ENCODE data around the gene TTYH2.
"Not testable (repeated sequence)": the region's sequence is repeated elsewhere in the genome, so short reads cannot be mapped to it uniquely, and the experiment has no call there.

The TTYH2 gene

GRCh38 chr17:74237321-74237720 lies 23.9 kb downstream of the TTYH2 start:
- no peak for DNase-seq

- DNase-seq, result no peak
Measured at GRCh38 chr17:74239172-74239571, 25.8 kb downstream of the TTYH2 start.

GRCh38 chr17:74240618-74241205 lies 27.3 kb downstream of the TTYH2 start:
- peak; percentile 88 for DNase-seq

- no peak for DNase-seq
Measured at GRCh38 chr17:74241431-74241830, 28.1 kb downstream of the TTYH2 start.

- no peak for DNase-seq
Measured at GRCh38 chr17:74241847-74242246, 28.5 kb downstream of the TTYH2 start.

- no peak for DNase-seq
Measured at GRCh38 chr17:74243013-74243755, 29.8 kb downstream of the TTYH2 start.

- no peak for DNase-seq
Measured at GRCh38 chr17:74244128-74244527, 30.8 kb downstream of the TTYH2 start.

- DNase-seq, result no peak
Measured at GRCh38 chr17:74244548-74244947, 31.2 kb downstream of the TTYH2 start.

GRCh38 chr17:74245145-74245831 lies 31.9 kb downstream of the TTYH2 start:
- peak; percentile 66 for DNase-seq

- DNase-seq, result no peak
Measured at GRCh38 chr17:74245871-74246270, 32.5 kb downstream of the TTYH2 start.

GRCh38 chr17:74249590-74250270 lies 36.4 kb downstream of the TTYH2 start:
- peak; percentile 83 for DNase-seq

- DNase-seq, result peak; percentile 78
Measured at GRCh38 chr17:74250324-74250995, 37.1 kb downstream of the TTYH2 start.

- DNase-seq, result no peak
Measured at GRCh38 chr17:74251051-74251450, 37.7 kb downstream of the TTYH2 start.

- no peak for DNase-seq
Measured at GRCh38 chr17:74251569-74251968, 38.2 kb downstream of the TTYH2 start.

- no peak for DNase-seq
Measured at GRCh38 chr17:74252211-74252610, 38.8 kb downstream of the TTYH2 start.

- no peak for DNase-seq
Measured at GRCh38 chr17:74253036-74253435, 39.7 kb downstream of the TTYH2 start.

GRCh38 chr17:74257311-74257710 lies 43.9 kb downstream of the TTYH2 start:
- DNase-seq, result no peak

GRCh38 chr17:74259667-74260524 lies 46.5 kb downstream of the TTYH2 start:
- DNase-seq, result no peak

GRCh38 chr17:74260525-74260850 lies 47.1 kb downstream of the TTYH2 start:
- DNase-seq, result no peak

- no peak for DNase-seq
Measured at GRCh38 chr17:74262601-74263000, 49.2 kb downstream of the TTYH2 start.

GRCh38 chr17:74267054-74267453 lies 53.7 kb downstream of the TTYH2 start:
- not testable (repeated sequence) for DNase-seq

- DNase-seq, result no peak
Measured at GRCh38 chr17:74267579-74267978, 54.2 kb downstream of the TTYH2 start.
